Stimulated activated naive CD8-positive, alpha-beta T cell treated with anti-CD3 and anti-CD28 coated beads, Interleukin-15, Interleukin-2, amounts not matched to agents 100 ng/mL and 50 ng/mL, for 24 hours (primary cell): ENCODE results near the gene COL20A1.

Source experiments
- H3K27ac Mint-ChIP-seq: one replicate; pipeline ENCODE4 v1.8.0; 2021; ENCODE audit warnings: mild to moderate bottlenecking, mixed read lengths
- H3K27me3 Mint-ChIP-seq: one replicate; pipeline ENCODE4 v1.8.0; 2021; ENCODE audit warnings: mixed read lengths
- H3K36me3 Mint-ChIP-seq: one replicate; pipeline ENCODE4 v1.8.0; 2021; ENCODE audit warnings: low read depth, mixed read lengths
- H3K4me1 Mint-ChIP-seq: one replicate; pipeline ENCODE4 v1.8.0; 2021; ENCODE audit warnings: low read depth, mixed read lengths
- H3K4me3 Mint-ChIP-seq: one replicate; pipeline ENCODE4 v1.8.0; 2021; ENCODE audit warnings: mild to moderate bottlenecking, mixed read lengths
- H3K9me3 Mint-ChIP-seq: one replicate; pipeline ENCODE4 v1.8.0; 2021; ENCODE audit warnings: mixed read lengths

The COL20A1 gene

GRCh38 chr20:63280929-63281545 lies 11.9 kb upstream of the COL20A1 start:
- Mint-ChIP-seq H3K4me1 (no peaks in the 10 kb centered on the region), H3K4me3 (no peak overlapping the region), H3K9me3 (no peaks in the 10 kb centered on the region), H3K27me3 (no peaks in the 10 kb centered on the region), H3K36me3 (peaks cover 19% of the 10 kb centered on the region), H3K27ac (no peak overlapping the region)

GRCh38 chr20:63281742-63282665 lies 11.0 kb upstream of the COL20A1 start:
- Mint-ChIP-seq H3K4me3 (no peak overlapping the region), H3K27ac (no peak overlapping the region), H3K4me1 (no peaks in the 10 kb centered on the region), H3K9me3 (no peaks in the 10 kb centered on the region), H3K36me3 (peaks cover 13% of the 10 kb centered on the region), H3K27me3 (no peaks in the 10 kb centered on the region)

GRCh38 chr20:63282946-63283345 lies 10.0 kb upstream of the COL20A1 start:
- Mint-ChIP-seq H3K9me3 (no peaks in the 10 kb centered on the region), H3K4me1 (no peaks in the 10 kb centered on the region), H3K27me3 (no peaks in the 10 kb centered on the region), H3K27ac (no peak overlapping the region), H3K36me3 (peaks cover 8% of the 10 kb centered on the region), H3K4me3 (no peak overlapping the region)

GRCh38 chr20:63283397-63284082 lies 9.4 kb upstream of the COL20A1 start:
- Mint-ChIP-seq H3K27ac (peak overlapping the region; percentile 56), H3K36me3 (peaks cover 8% of the 10 kb centered on the region)

GRCh38 chr20:63284083-63284440 lies 8.9 kb upstream of the COL20A1 start:
- peak overlapping the region; percentile 61 for H3K4me3 Mint-ChIP-seq
- H3K27me3 Mint-ChIP-seq: no peaks in the 10 kb centered on the region
- no peak overlapping the region for H3K27ac Mint-ChIP-seq
- H3K36me3 Mint-ChIP-seq: peaks cover 8% of the 10 kb centered on the region
- no peaks in the 10 kb centered on the region for H3K4me1 Mint-ChIP-seq
- no peaks in the 10 kb centered on the region for H3K9me3 Mint-ChIP-seq

More at GRCh38 chr20:63283397-63284082, 9.4 kb upstream of the COL20A1 start:
- Mint-ChIP-seq H3K9me3 (no peaks in the 10 kb centered on the region), H3K27me3 (no peaks in the 10 kb centered on the region), H3K4me3 (peak overlapping the region; percentile 61), H3K4me1 (no peaks in the 10 kb centered on the region)

- Mint-ChIP-seq H3K27me3 (no peaks in the 10 kb centered on the region), H3K36me3 (peaks cover 4% of the 10 kb centered on the region), H3K9me3 (no peaks in the 10 kb centered on the region), H3K4me3 (peak overlapping the region; percentile 73), H3K27ac (no peak overlapping the region), H3K4me1 (no peaks in the 10 kb centered on the region)
Observed at GRCh38 chr20:63284544-63284949, 8.4 kb upstream of the COL20A1 start.

- no peaks in the 10 kb centered on the region for H3K4me1 Mint-ChIP-seq
- peak overlapping the region; percentile 73 for H3K4me3 Mint-ChIP-seq
- no peaks in the 10 kb centered on the region for H3K27me3 Mint-ChIP-seq
Observed at GRCh38 chr20:63284981-63285524, 7.9 kb upstream of the COL20A1 start.

GRCh38 chr20:63285636-63286615 lies 7.1 kb upstream of the COL20A1 start:
- H3K4me3 Mint-ChIP-seq: no peak overlapping the region
- no peaks in the 10 kb centered on the region for H3K4me1 Mint-ChIP-seq
- H3K9me3 Mint-ChIP-seq: no peaks in the 10 kb centered on the region
- H3K36me3 Mint-ChIP-seq: no peaks in the 10 kb centered on the region
- H3K27ac Mint-ChIP-seq: no peak overlapping the region
- no peaks in the 10 kb centered on the region for H3K27me3 Mint-ChIP-seq

More at GRCh38 chr20:63284981-63285524, 7.9 kb upstream of the COL20A1 start:
- no peaks in the 10 kb centered on the region for H3K9me3 Mint-ChIP-seq
- peaks cover 4% of the 10 kb centered on the region for H3K36me3 Mint-ChIP-seq
- no peak overlapping the region for H3K27ac Mint-ChIP-seq

- no peak overlapping the region for H3K27ac Mint-ChIP-seq
- H3K9me3 Mint-ChIP-seq: no peaks in the 10 kb centered on the region
- no peaks in the 10 kb centered on the region for H3K36me3 Mint-ChIP-seq
- no peaks in the 10 kb centered on the region for H3K27me3 Mint-ChIP-seq
- H3K4me1 Mint-ChIP-seq: no peaks in the 10 kb centered on the region
- H3K4me3 Mint-ChIP-seq: no peak overlapping the region
Observed at GRCh38 chr20:63286781-63287696, 5.9 kb upstream of the COL20A1 start.

- no peaks in the 10 kb centered on the region for H3K9me3 Mint-ChIP-seq
- no peak overlapping the region for H3K4me3 Mint-ChIP-seq
- H3K36me3 Mint-ChIP-seq: no peaks in the 10 kb centered on the region
- H3K27ac Mint-ChIP-seq: no peak overlapping the region
- H3K27me3 Mint-ChIP-seq: no peaks in the 10 kb centered on the region
- no peaks in the 10 kb centered on the region for H3K4me1 Mint-ChIP-seq
Observed at GRCh38 chr20:63287697-63288580, 5.0 kb upstream of the COL20A1 start.

GRCh38 chr20:63288581-63289251 lies 4.3 kb upstream of the COL20A1 start:
- Mint-ChIP-seq H3K4me1 (no peaks in the 10 kb centered on the region), H3K27ac (no peak overlapping the region), H3K36me3 (no peaks in the 10 kb centered on the region), H3K4me3 (no peak overlapping the region), H3K9me3 (no peaks in the 10 kb centered on the region), H3K27me3 (no peaks in the 10 kb centered on the region)
